Stimulated activated CD8-positive, alpha-beta memory T cell treated with anti-CD3 and anti-CD28 coated beads, Interleukin-7, amount 100 ng/mL, for 24 hours (primary cell): ENCODE results near the gene EDN1.
"Not testable (repeated sequence)": the region's sequence is repeated elsewhere in the genome, so short reads cannot be mapped to it uniquely, and the experiment has no call there.

ENCODE experiments used
- DNase-seq: peaks from one replicate; pipeline ENCODE4 v3.0.0-alpha.2; 2020; ENCODE audit warnings: low read depth

Gene EDN1

GRCh38 chr6:12327391-12327790, 37.2 kb downstream of the EDN1 start:
- no peak for DNase-seq

- DNase-seq = no peak
These were observed 37.8 kb downstream of the EDN1 start for GRCh38 chr6:12327988-12328387.

- no peak for DNase-seq
These were observed 38.5 kb downstream of the EDN1 start for GRCh38 chr6:12328701-12329100.

- no peak for DNase-seq
These were observed 41.3 kb downstream of the EDN1 start for GRCh38 chr6:12331474-12331873.

- no peak for DNase-seq
These were observed 42.0 kb downstream of the EDN1 start for GRCh38 chr6:12331951-12332749.

GRCh38 chr6:12332750-12333079, 42.6 kb downstream of the EDN1 start:
- not testable (repeated sequence) for DNase-seq

- DNase-seq = no peak
These were observed 43.0 kb downstream of the EDN1 start for GRCh38 chr6:12333128-12333527.

- DNase-seq = no peak
These were observed 44.5 kb downstream of the EDN1 start for GRCh38 chr6:12334526-12335130.

- DNase-seq = no peak
These were observed 45.0 kb downstream of the EDN1 start for GRCh38 chr6:12335131-12335527.

GRCh38 chr6:12335717-12336116, 45.6 kb downstream of the EDN1 start:
- no peak for DNase-seq

- no peak for DNase-seq
These were observed 46.2 kb downstream of the EDN1 start for GRCh38 chr6:12336121-12336971.

- DNase-seq = no peak
These were observed 48.9 kb downstream of the EDN1 start for GRCh38 chr6:12339022-12339421.

GRCh38 chr6:12339808-12340487, 49.8 kb downstream of the EDN1 start:
- DNase-seq = no peak

GRCh38 chr6:12340488-12340818, 50.3 kb downstream of the EDN1 start:
- no peak for DNase-seq

GRCh38 chr6:12342664-12343063, 52.5 kb downstream of the EDN1 start:
- DNase-seq = no peak

- no peak for DNase-seq
These were observed 52.9 kb downstream of the EDN1 start for GRCh38 chr6:12343122-12343439.

- DNase-seq = no peak
These were observed 53.4 kb downstream of the EDN1 start for GRCh38 chr6:12343440-12344162.

- no peak for DNase-seq
These were observed 54.1 kb downstream of the EDN1 start for GRCh38 chr6:12344296-12344695.

- DNase-seq = no peak
These were observed 55.0 kb downstream of the EDN1 start for GRCh38 chr6:12344961-12345693.

- no peak for DNase-seq
These were observed 55.5 kb downstream of the EDN1 start for GRCh38 chr6:12345694-12346058.
